Measurements from ENCODE around the gene FXR1.
"Not testable (repeated sequence)": the region's sequence is repeated elsewhere in the genome, so short reads cannot be mapped to it uniquely, and the experiment has no call there.

The FXR1 gene

GRCh38 chr3:180912304-180913296, at the start of gene FXR1:
FXR1 (plus strand) TSS chr3:180912670; CDS start chr3:180912686, 16 bp downstream.
- in situ Hi-C loops (cut with MboI; ENCODE audit: low sequenced_read_pairs), result no loop called here

GRCh38 chr3:180870008-180870699, 42.3 kb upstream of the FXR1 start:
- in situ Hi-C loops (cut with MboI; ENCODE audit: low sequenced_read_pairs), result no loop called here

GRCh38 chr3:180871901-180872300, 40.6 kb upstream of the FXR1 start:
- in situ Hi-C loops (cut with MboI; ENCODE audit: low sequenced_read_pairs), result no loop called here

GRCh38 chr3:180872430-180872829, 40.0 kb upstream of the FXR1 start:
- in situ Hi-C loops (cut with MboI; ENCODE audit: low sequenced_read_pairs), result not testable (repeated sequence)

- in situ Hi-C loops (cut with MboI; ENCODE audit: low sequenced_read_pairs), result no loop called here
These were observed 37.3 kb upstream of the FXR1 start for GRCh38 chr3:180875124-180875698.

GRCh38 chr3:180881065-180881801, 31.2 kb upstream of the FXR1 start:
- in situ Hi-C loops (cut with MboI; ENCODE audit: low sequenced_read_pairs), result no loop called here

- in situ Hi-C loops (cut with MboI; ENCODE audit: low sequenced_read_pairs), result no loop called here
These were observed 30.4 kb upstream of the FXR1 start for GRCh38 chr3:180882115-180882514.

GRCh38 chr3:180888992-180889560, 23.4 kb upstream of the FXR1 start:
- in situ Hi-C loops (cut with MboI; ENCODE audit: low sequenced_read_pairs), result no loop called here

GRCh38 chr3:180898572-180898971, 13.9 kb upstream of the FXR1 start:
- in situ Hi-C loops (cut with MboI; ENCODE audit: low sequenced_read_pairs), result no loop called here

GRCh38 chr3:180909369-180910127, 2.9 kb upstream of the FXR1 start:
- in situ Hi-C loops (cut with MboI; ENCODE audit: low sequenced_read_pairs), result no loop called here

GRCh38 chr3:180910823-180911222, 1.6 kb upstream of the FXR1 start:
- in situ Hi-C loops (cut with MboI; ENCODE audit: low sequenced_read_pairs), result no loop called here

GRCh38 chr3:180911876-180912303, 580 bp upstream of the FXR1 start:
- in situ Hi-C loops (cut with MboI; ENCODE audit: low sequenced_read_pairs), result no loop called here

GRCh38 chr3:180913581-180914404, 1.3 kb downstream of the FXR1 start:
- in situ Hi-C loops (cut with MboI; ENCODE audit: low sequenced_read_pairs), result no loop called here

GRCh38 chr3:180918542-180918941, 6.1 kb downstream of the FXR1 start:
- in situ Hi-C loops (cut with MboI; ENCODE audit: low sequenced_read_pairs), result no loop called here

- in situ Hi-C loops (cut with MboI; ENCODE audit: low sequenced_read_pairs), result no loop called here
These were observed 9.8 kb downstream of the FXR1 start for GRCh38 chr3:180922242-180922641.

GRCh38 chr3:180923561-180923960, 11.1 kb downstream of the FXR1 start:
- in situ Hi-C loops (cut with MboI; ENCODE audit: low sequenced_read_pairs), result no loop called here

GRCh38 chr3:180926526-180926925, 14.1 kb downstream of the FXR1 start:
- in situ Hi-C loops (cut with MboI; ENCODE audit: low sequenced_read_pairs), result no loop called here

GRCh38 chr3:180929376-180929775, 16.9 kb downstream of the FXR1 start:
- in situ Hi-C loops (cut with MboI; ENCODE audit: low sequenced_read_pairs), result no loop called here

GRCh38 chr3:180930526-180930925, 18.1 kb downstream of the FXR1 start:
- in situ Hi-C loops (cut with MboI; ENCODE audit: low sequenced_read_pairs), result no loop called here
